Stimulated activated CD8-positive, alpha-beta memory T cell treated with anti-CD3 and anti-CD28 coated beads, Interleukin-7, amount 100 ng/mL, for 48 hours (primary cell): Measurements from ENCODE around the gene KRT82.
"Not testable (repeated sequence)": the region's sequence is repeated elsewhere in the genome, so short reads cannot be mapped to it uniquely, and the experiment has no call there.

Source experiments
- DNase-seq, 2 donors: peaks; one replicate each; pipeline ENCODE4 v3.0.0-alpha.2; 2020; ENCODE audit warnings: low read depth in 1 of 2; ENCODE audit errors: extremely low read depth in 1 of 2

The KRT82 gene

GRCh38 chr12:52405922-52406385 lies at the start of gene KRT82:
TSS of gene KRT82 (minus strand) at chr12:52406335. CDS start at chr12:52406277, 58 bp downstream.
- no peak for DNase-seq

GRCh38 chr12:52455821-52456220 lies 49.7 kb upstream of the KRT82 start:
- no peak for DNase-seq

GRCh38 chr12:52454411-52455201 lies 48.5 kb upstream of the KRT82 start:
- no peak for DNase-seq

GRCh38 chr12:52452101-52452500 lies 46.0 kb upstream of the KRT82 start, which contains the start of gene KRT6B:
TSS of gene KRT6B (minus strand) at chr12:52452146. CDS start at chr12:52452078, 68 bp downstream.
- no peak for DNase-seq

GRCh38 chr12:52448228-52448627 lies 42.1 kb upstream of the KRT82 start:
- DNase-seq = no peak

GRCh38 chr12:52447196-52447595 lies 41.1 kb upstream of the KRT82 start:
- not testable (repeated sequence) for DNase-seq

GRCh38 chr12:52446367-52447045 lies 40.4 kb upstream of the KRT82 start:
- no peak for DNase-seq

GRCh38 chr12:52445876-52446275 lies 39.7 kb upstream of the KRT82 start:
- DNase-seq = no peak

- DNase-seq = no peak
These were observed 38.8 kb upstream of the KRT82 start for GRCh38 chr12:52444647-52445595.

- DNase-seq = no peak
These were observed 37.8 kb upstream of the KRT82 start for GRCh38 chr12:52443966-52444365.

GRCh38 chr12:52442600-52443061 lies 36.5 kb upstream of the KRT82 start:
- DNase-seq = no peak

- DNase-seq = no peak
These were observed 35.3 kb upstream of the KRT82 start for GRCh38 chr12:52441320-52441911.

- DNase-seq = no peak
These were observed 34.7 kb upstream of the KRT82 start for GRCh38 chr12:52440821-52441319.

GRCh38 chr12:52439845-52440244 lies 33.7 kb upstream of the KRT82 start:
- no peak for DNase-seq

GRCh38 chr12:52439420-52439819 lies 33.3 kb upstream of the KRT82 start:
- no peak for DNase-seq

- DNase-seq = no peak
These were observed 32.5 kb upstream of the KRT82 start for GRCh38 chr12:52438305-52439301.

- DNase-seq = no peak
These were observed 31.4 kb upstream of the KRT82 start for GRCh38 chr12:52437508-52437907.

GRCh38 chr12:52436828-52437474 lies 30.8 kb upstream of the KRT82 start:
- no peak for DNase-seq
